Fibroblast of mammary gland (primary cell): ENCODE data around the gene MOB2.

Source experiments
- DNase-seq: peaks from one replicate; pipeline ENCODE4 v3.0.0-alpha.2; 2010; ENCODE audit warnings: low read depth
- H3K4me3 ChIP-seq: 2 replicates; pipeline ENCODE4 v1.5.1; 2011; ENCODE audit warnings: low read depth, mild to moderate bottlenecking, low read length, moderate library complexity; ENCODE audit not compliant: control insufficient read depth
- CTCF ChIP-seq: conservative IDR thresholded peaks from 2 replicates; pipeline ENCODE4 v1.5.1; 2011; ENCODE audit warnings: low read depth, low read length, inconsistent platforms; ENCODE audit not compliant: control insufficient read depth, insufficient read depth

MOB2 gene

GRCh38 chr11:1519028-1520010 lies 32.7 kb upstream of the MOB2 start:
- TF ChIP-seq CTCF, result no peak
- H3K4me3 ChIP-seq, result no peak overlapping the region
- no peak for DNase-seq

- H3K4me3 ChIP-seq, result no peak overlapping the region
- no peak for DNase-seq
- TF ChIP-seq CTCF, result no peak
These were observed 31.7 kb upstream of the MOB2 start for GRCh38 chr11:1518301-1518700.

GRCh38 chr11:1517117-1518005 lies 30.8 kb upstream of the MOB2 start:
- no peak overlapping the region for H3K4me3 ChIP-seq
- DNase-seq, result no peak
- no peak for TF ChIP-seq CTCF

- no peak overlapping the region for H3K4me3 ChIP-seq
- TF ChIP-seq CTCF, result no peak
- DNase-seq, result no peak
These were observed 29.9 kb upstream of the MOB2 start for GRCh38 chr11:1516273-1517067.

GRCh38 chr11:1515082-1516060 lies 28.8 kb upstream of the MOB2 start:
- DNase-seq, result peak; percentile 46
- H3K4me3 ChIP-seq, result no peak overlapping the region
- peak; percentile 77 for TF ChIP-seq CTCF
